DMS79 treated with DMSO at 0.1 percent for 48 hours (cell line): ENCODE data around the gene SNTG2.
A peak's percentile ranks its signal among the peaks of the same experiment; 100 is the strongest.
"Not testable (repeated sequence)": the region's sequence is repeated elsewhere in the genome, so short reads cannot be mapped to it uniquely, and the experiment has no call there.

Source experiments
- DNase-seq: peaks from one replicate; lab custom pipeline; 2025; lab: John Stamatoyannopoulos, UW

SNTG2 gene

DNA sequence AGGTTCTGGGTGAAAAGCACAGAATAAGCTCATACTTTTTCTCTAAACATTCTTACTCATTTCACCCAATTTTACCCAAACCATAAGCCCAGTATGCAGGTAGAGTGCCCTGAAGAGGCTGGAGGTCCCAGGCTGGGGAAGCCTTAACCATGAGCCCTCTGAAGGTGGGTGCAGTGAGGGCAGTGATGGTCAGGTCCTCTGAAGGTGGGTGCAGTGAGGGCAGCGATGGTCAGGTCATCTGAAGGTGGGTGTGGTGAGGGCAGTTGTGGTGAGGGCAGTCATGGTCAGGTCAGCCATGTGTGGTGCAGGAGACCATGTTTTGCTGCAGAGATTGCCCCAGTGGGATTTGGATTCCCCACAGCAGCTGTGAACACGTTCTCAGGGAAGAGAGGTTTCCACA is 148.8 kb downstream of the SNTG2 start:
- no peak for DNase-seq

DNA sequence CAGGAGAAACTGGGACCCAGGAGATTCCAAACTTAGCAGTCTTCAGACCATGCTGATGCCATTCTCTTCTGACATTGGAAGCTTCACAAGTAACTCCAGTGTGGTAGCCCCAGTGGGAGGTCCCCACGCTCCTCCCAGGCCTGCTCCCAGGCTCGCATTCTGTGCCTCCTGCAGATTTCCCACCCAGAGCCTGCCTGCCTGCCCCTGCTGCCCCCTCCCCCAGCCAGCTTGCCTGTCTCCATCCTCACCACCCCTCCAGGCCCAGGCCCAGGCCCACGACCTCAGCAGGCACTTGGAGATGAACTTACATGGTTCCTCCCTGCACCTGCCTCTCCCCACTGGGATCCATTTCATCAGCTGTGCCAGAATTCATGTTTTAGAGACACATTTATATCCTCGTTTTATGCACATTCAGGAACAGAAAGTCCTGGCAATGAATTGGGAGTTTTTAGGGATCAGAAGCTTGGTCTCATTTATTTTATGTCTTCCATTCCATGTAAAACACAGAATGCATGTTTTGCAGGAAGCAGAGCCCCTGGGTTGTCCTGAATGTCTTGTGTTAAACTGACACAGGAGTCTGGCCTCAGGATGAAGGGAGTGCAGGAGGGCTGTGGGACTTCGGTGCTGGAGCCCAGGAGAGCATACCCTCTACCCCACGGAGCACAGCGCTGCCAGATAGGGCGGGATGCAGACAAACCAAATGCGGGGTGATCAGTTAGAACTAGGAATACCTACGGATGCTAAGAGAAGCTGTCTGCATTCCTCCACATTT is 150.5 kb downstream of the SNTG2 start:
- no peak for DNase-seq

DNA sequence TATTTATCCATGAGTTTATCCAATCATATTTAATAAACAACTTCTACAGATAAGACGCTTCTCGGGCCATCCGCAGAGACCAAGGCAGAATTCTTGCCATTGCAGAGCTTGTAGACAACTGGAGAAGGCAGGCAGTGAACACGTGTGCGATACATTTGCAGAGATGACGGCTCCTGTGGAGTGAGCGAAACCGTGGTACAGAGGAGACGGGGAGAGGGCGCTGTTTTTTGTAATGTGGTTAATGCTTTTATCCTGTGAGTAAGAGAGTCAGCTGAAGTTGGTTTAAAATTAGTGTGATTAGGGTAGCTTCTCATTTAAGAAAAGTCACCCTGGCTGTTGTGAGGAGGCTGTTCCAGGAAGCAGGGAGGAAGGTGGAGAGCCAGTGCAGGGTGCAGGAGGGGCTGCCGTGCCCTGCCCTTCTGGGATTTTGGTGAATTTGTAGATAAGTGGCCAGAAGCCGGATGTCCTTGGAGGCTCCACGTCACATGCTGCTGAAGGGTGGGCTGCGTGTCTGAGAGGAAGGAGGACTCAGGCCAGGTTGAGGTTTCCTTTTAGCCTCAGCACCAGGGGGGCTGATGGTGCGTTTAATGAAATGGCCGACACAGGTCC is 151.4 kb downstream of the SNTG2 start:
- DNase-seq: no peak

DNA sequence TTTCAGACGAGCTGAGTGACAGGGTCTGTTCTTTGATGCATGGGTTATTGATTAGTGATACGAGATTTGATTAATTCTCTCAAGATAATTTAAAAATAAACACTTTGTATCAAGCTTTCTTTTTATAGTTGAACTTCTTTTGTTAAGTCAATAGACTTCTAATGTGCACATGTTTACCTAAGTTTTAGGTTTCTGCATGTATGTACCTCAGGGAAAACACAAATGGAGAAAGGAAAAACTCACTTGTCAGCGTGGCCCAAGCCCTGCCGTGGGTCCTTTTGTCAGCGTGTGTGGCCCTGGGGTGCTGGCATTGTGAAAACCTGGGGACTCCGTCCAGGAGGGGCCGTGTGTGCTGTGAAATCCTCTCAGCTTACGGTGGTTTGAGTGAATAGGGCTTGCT is 153.7 kb downstream of the SNTG2 start:
- no peak for DNase-seq

- DNase-seq: not testable (repeated sequence)
Measured at GRCh38 chr2:1106344-1106743, 155.7 kb downstream of the SNTG2 start.

- DNase-seq: no peak
Measured at GRCh38 chr2:1115843-1116539, 165.3 kb downstream of the SNTG2 start.

- DNase-seq: no peak
Measured at GRCh38 chr2:1117569-1117968, 166.9 kb downstream of the SNTG2 start.

DNA sequence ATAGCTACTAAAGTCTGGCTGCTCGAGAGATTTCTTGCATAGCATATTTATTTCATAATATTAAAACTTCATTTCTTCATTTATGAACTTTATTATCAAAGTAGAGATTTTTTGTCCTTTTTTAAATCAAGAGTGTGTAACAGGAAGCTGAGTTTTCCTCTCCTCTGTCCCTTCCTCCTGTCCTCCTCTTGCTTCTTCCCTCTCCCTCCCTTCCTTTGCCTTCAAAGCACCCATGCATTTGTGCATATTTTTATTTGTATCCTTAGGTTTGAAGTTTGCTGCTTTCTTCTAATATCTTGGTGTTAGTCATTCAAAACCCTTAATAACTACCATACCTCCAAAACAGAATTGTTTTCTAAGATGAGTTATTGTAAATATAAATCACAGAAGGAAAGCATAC is 174.6 kb downstream of the SNTG2 start:
- no peak for DNase-seq

DNA sequence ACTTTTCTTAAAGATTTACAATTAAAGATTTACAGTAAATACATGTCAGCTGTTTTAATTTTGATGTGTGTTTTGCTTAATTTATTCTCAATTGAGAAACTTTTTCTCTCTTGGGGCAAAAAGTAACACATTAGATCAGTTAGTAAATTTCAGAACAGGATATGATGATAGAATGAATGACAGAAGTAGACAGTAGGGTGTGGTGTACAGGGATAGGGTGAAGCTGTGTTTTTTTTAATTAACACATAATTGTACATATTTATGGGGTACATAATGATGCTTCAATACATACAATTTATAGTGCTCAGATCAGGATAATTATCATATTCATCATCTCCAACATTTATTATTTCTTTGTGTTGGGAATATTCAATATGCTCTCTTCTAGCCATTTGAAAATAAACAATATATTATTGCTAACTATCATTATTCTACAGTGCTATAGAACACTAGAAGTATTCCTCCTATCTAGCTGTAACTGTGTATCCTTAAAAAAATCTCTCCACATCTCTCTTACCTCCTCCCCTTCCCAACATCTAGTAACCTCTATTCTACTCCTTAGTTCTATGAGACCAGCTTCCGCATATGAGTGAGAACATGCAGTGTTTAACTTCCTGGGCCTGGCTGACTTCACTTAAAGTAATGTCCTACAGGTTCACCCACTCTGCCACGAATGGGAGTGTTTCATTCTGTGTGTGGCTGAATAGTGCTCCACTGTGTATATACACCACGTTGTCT is 175.2 kb downstream of the SNTG2 start:
- DNase-seq: no peak

DNA sequence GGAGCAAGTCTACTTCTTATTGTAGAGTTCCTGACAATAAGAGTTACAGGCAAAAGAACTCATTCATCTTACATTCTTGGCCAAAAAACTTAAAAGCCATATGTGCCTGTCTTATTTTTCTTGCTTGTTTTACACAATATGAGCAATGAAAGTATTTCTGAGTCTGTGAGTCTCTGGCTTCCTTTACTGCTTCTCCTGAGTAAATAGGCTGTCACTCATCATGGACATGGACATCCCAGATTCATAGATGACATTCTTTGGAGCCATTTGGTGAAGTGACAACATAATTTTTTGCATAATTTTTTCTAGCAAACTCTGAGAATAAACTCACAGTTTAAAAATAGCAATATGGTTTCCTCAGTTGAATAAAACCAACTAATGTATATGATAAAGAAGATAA is 179.3 kb downstream of the SNTG2 start:
- no peak for DNase-seq

DNA sequence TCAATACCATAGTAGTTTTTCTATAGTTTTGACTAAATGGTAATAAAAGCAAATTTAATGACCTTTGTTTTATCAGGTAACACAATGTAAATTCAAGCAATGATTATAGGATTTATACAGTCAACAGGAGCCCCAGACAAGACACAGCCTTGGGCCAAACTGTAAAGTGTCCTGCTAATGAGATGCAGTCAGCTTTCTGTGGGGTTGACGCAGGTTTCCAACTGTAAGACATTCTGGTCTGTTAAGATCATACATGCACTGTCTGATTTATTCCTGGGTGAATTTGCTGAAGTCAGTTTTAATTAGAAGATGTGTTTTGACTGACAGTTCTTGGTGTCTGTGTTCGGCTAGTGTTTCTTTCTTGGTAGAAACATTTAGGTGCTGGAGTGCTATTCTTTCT is 180.3 kb downstream of the SNTG2 start:
- no peak for DNase-seq

DNA sequence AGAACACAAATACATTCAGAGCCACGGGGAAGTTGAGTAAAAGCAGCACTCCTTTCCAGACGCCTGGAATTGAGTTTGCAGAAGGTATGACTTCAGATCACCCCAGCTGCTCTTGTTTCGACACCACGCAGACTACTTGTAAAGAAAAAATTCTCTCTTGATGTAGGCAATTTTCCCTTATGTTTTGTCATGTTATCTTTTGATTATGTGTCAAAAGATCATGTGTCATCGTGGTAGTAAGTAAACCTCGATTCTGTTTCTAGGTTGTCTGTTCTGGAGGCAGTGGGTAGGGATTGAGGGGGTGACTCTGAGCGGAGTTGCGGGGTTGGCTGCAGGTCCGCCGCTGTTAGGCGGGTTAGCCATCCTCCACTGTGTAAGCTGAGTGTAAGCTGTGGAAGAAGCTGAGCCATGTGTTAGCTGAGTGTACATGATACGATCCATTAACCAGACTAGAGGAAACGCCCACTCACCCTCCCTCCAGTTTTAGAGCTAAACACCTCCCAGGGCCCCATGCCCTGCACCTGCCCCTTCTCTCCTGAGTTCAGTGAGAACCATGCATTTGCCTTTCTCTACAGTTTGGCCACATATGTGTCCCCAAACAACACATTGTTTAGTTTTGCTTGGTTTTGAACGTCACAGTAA is 181.8 kb downstream of the SNTG2 start:
- DNase-seq: peak; percentile 87

DNA sequence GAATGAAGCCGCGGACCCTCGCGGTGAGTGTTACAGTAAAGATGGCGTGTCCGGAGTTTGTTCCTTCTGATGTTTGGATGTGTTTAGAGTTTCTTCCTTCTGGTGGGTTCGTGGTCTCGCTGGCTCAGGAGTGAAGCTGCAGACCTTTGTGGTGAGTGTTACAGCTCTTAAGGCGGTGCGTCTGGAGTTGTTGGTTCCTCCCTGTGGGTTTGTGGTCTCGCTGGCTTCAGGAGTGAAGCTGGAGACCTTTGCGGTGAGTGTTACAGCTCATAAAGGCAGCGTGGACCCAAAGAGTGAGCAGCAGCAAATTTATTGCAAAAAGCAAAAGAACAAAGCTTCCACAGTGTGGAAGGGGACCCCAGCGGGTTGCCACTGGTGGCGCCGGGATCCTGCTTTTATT is 183.2 kb downstream of the SNTG2 start:
- not testable (repeated sequence) for DNase-seq

DNA sequence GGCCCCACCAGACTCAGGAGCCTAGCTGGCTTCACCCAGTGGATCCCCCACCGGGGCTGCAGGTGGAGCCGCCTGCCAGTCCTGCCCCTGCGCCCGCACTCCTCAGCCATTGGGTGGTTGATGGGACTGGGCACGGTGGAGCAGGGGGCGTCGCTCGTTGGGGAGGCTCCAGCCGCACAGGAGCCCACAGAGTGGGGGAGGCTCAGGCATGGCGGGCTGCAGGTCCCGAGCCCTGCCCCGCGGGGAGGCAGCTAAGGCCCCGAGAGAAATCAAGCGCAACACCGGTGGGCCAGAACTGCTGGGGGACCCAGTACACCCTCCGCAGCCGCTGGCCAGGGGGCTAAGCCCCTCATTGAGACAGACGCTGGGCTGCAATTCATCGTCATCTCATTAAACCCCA is 184.0 kb downstream of the SNTG2 start:
- no peak for DNase-seq

DNA sequence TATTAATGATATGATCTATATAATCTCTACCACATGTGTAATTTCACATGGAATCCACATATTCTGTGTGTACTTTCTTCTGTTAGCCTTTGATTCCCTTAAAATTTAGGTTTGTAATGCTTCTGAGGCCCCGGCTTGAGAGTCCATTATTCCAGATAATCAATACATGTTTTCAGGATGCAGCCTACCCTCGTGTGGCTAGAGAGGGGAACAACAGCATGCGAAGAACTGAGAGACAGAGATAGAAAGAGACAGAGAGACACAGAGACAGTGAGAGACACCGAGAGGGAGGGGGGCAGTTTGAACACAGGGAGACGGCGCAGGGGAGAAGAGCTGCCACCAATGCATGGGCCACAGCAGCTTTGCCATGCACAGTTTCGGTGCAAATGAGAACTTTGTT is 185.4 kb downstream of the SNTG2 start:
- DNase-seq: no peak

DNA sequence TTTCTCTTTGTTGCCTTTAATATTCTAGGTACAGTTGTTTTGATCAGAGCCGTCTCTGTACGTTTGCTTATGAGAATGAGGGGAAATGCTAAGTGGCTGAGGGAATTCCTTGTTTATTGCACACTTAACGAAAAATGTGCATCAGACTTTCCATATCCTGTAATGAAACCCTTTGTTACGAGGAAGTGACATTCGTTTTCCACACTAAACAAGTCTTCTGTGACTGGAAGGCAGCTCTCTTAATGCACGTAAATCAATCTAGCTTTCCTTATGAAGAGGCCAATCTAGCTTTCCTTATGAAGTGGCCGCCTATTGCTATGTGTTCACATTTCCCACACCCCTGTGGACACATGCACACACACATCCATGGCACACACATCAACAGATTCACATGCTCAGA is 186.2 kb downstream of the SNTG2 start:
- DNase-seq: no peak

GRCh38 chr2:1137264-1137663 is 186.6 kb downstream of the SNTG2 start:
- DNase-seq: no peak

DNA sequence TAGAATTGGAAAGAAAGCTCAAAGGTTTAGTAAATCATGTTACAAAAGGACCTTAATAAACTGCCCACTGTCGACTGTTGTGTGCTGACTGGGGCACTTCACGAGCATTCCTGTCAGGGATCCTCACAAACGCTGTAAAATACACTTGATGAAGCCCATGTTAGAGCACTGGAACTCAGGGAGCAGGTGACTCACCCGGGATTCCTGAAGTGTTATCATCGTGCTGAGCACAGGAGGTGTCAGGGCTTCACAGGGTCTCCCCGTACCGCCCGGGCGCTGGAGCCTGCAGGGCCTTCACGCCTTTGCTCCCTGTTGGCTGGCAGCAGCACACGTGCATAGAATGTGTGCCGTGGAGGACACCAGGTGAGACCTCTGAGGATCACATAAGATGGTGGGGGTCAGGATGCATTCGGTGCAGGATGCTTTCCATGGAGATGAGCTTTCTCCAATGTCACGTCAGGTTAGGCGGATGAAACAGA is 187.3 kb downstream of the SNTG2 start:
- DNase-seq: no peak

DNA sequence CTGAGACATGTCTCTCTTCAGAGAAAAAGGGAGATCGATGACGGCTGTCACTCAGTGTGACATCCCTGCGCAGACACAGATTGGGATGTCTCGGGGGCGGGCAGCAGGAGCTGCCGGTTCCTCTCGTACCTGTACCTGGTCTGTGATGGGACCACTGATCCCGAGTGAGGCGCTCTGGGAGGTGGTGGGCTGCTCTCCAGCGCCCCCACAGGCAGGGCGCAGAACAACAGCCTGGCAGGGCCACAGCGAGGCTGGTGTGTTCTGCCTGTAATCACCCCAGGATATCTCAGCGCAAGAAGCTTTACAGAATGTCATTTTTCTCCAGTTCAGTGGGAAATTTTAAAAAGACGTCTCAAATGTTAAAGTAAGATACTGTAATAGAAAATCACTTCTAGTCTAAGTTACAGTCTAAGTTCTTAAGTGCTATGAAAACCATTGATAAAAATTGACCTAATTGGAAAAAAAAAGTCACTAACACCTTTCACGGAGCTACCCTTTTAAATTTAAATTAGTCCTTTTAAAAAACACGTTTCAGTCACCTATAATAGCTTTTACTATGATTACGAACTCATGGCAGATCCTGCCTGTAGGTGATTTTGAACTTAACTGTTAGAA is 189.8 kb downstream of the SNTG2 start:
- no peak for DNase-seq

GRCh38 chr2:1141079-1141478 is 190.4 kb downstream of the SNTG2 start:
- no peak for DNase-seq

GRCh38 chr2:1143129-1143528 is 192.5 kb downstream of the SNTG2 start:
- DNase-seq: no peak
